B cell (primary cell): ENCODE measurements around the gene CNGA2. TPM values are rescaled to one million over a fixed set of nuclear protein-coding genes. Genes with fewer than 3 reads are reported as not detected.

Source experiments
- ATAC-seq: fragments of 200-7000 bp; cut with Tn5 transposase; one replicate; pipeline ENCODE4 v1.10.0; 2021; ENCODE audit warnings: low read depth, mild to moderate bottlenecking, moderate number of reproducible peaks, moderate library complexity
- CTCF ChIA-PET: fragments of 350-600 bp; sonication (Branson Sonifier 250); formaldehyde crosslinking; loops from one replicate; lab custom pipeline; 2021; ENCODE audit warnings: antibody characterized with exemption, inconsistent platforms; lab: Charles Lee
- POLR2A ChIA-PET: fragments of 350-600 bp; sonication (Branson Sonifier 250); formaldehyde crosslinking; loops from one replicate; lab custom pipeline; 2021; ENCODE audit warnings: antibody characterized with exemption; lab: Charles Lee
- DNase-seq: peaks from one replicate; pipeline ENCODE4 v3.0.0; 2013
- H2AFZ ChIP-seq: 2 replicates; pipeline ENCODE4 v1.6.1; 2012; ENCODE audit warnings: mild to moderate bottlenecking, low read depth, low read length; ENCODE audit not compliant: insufficient read depth, poor library complexity, severe bottlenecking
- H3K27ac ChIP-seq, 2 donors: 1 replicate in 1 of 2; 2 replicates in 1 of 2; pipeline ENCODE4 v1.5.1; 2012 to 2013; ENCODE audit warnings: low read length in 2 of 2, mild to moderate bottlenecking in 2 of 2, moderate library complexity in 1 of 2
- H3K27me3 ChIP-seq, 4 experiments: fragments of 200-600 bp in 1 of 4; sonication (generic) in 1 of 4; replicated peaks in 1 of 4; 1 replicate in 2 of 4; 2 replicates in 2 of 4; pipeline versions ENCODE4 v1.6.1 to v1.7.0; 2013 to 2016; ENCODE audit warnings: low read length in 3 of 4, mild to moderate bottlenecking in 2 of 4, mixed read lengths in 1 of 4, moderate library complexity in 1 of 4; ENCODE audit not compliant: insufficient read depth in 4 of 4, control insufficient read depth in 3 of 4; ENCODE audit errors: control extremely low read depth in 1 of 4
- H3K36me3 ChIP-seq, 2 experiments: replicated peaks in 1 of 2; 1 replicate in 1 of 2; 2 replicates in 1 of 2; pipeline versions ENCODE4 v1.6.1 to v1.7.1; 2013; ENCODE audit warnings: low read length in 1 of 2; ENCODE audit not compliant: insufficient read depth in 2 of 2, control insufficient read depth in 1 of 2; ENCODE audit errors: control extremely low read depth in 1 of 2, extremely low read depth in 1 of 2
- H3K4me1 ChIP-seq, 2 donors: fragments of 200-600 bp in 1 of 2; sonication (generic) in 1 of 2; 1 replicate in 1 of 2; 2 replicates in 1 of 2; pipeline versions ENCODE4 v1.5.1 to v1.6.1; 2013 to 2017; ENCODE audit warnings: low read length in 2 of 2; ENCODE audit not compliant: control insufficient read depth in 2 of 2, insufficient read depth in 2 of 2
- H3K4me2 ChIP-seq: replicated peaks from 2 replicates; pipeline ENCODE3; 2012; ENCODE audit warnings: mild to moderate bottlenecking, low read depth, low read length; ENCODE audit not compliant: poor library complexity, severe bottlenecking
- H3K4me3 ChIP-seq, 5 experiments: fragments of 200-600 bp in 1 of 5; sonication (generic) in 1 of 5; 1 replicate in 3 of 5; 2 replicates in 2 of 5; pipeline versions ENCODE4 v1.5.1 to v1.7.0; 2011 to 2016; ENCODE audit warnings: low read length in 4 of 5, mild to moderate bottlenecking in 4 of 5, low read depth in 2 of 5, control low read depth in 1 of 5, moderate library complexity in 1 of 5; ENCODE audit not compliant: insufficient read depth in 1 of 5; ENCODE audit errors: control extremely low read depth in 1 of 5, extremely low read depth in 1 of 5
- H3K79me2 ChIP-seq: fragments of 200-600 bp; sonication (generic); one replicate; pipeline ENCODE4 v1.6.0; 2016; ENCODE audit warnings: low read length; ENCODE audit not compliant: control insufficient read depth, insufficient read depth
- H3K9ac ChIP-seq: fragments of 200-600 bp; sonication (generic); 2 replicates; pipeline ENCODE4 v1.6.1; 2017; ENCODE audit warnings: mild to moderate bottlenecking, low read length, moderate library complexity
- H3K9me3 ChIP-seq, 3 donors: one replicate each; pipeline versions ENCODE4 v1.6.1 to v1.7.1; 2013; ENCODE audit warnings: low read length in 2 of 3; ENCODE audit not compliant: control insufficient read depth in 2 of 3, insufficient read depth in 1 of 3; ENCODE audit errors: control extremely low read depth in 1 of 3
- H4K20me1 ChIP-seq: 2 replicates; pipeline ENCODE4 v1.6.0; 2012; ENCODE audit warnings: mild to moderate bottlenecking, low read length; ENCODE audit not compliant: insufficient read depth, control insufficient read depth, poor library complexity, severe bottlenecking
- H3K27ac Mint-ChIP-seq: one replicate; pipeline ENCODE4 v1.8.0; 2021; ENCODE audit warnings: mixed read lengths
- H3K27me3 Mint-ChIP-seq: one replicate; pipeline ENCODE4 v1.8.0; 2021; ENCODE audit warnings: mixed read lengths
- H3K4me1 Mint-ChIP-seq: one replicate; pipeline ENCODE4 v1.8.0; 2021; ENCODE audit warnings: mixed read lengths
- H3K4me3 Mint-ChIP-seq: one replicate; pipeline ENCODE4 v1.8.0; 2021; ENCODE audit warnings: mixed read lengths
- H3K9me3 Mint-ChIP-seq: one replicate; pipeline ENCODE4 v1.8.0; 2022; ENCODE audit warnings: mixed read lengths; ENCODE audit not compliant: insufficient read depth
- CTCF ChIP-seq: fragments of 200-600 bp; IDR thresholded peaks from one replicate; pipeline ENCODE4 v1.8.0; 2022; ENCODE audit warnings: antibody characterized with exemption, mild to moderate bottlenecking
- EZH2 ChIP-seq: IDR thresholded peaks from 2 replicates; pipeline ENCODE4 v1.6.1; 2012; ENCODE audit warnings: borderline replicate concordance, low read depth, mild to moderate bottlenecking, moderate library complexity, low read length; ENCODE audit not compliant: insufficient read depth, poor library complexity, severe bottlenecking
- WGBS: methylation state at CpG from one replicate; pipeline ENCODE4 v1.1.5; 2013; ENCODE audit warnings: missing lambda C conversion rate; ENCODE audit not compliant: insufficient coverage; 5-methylcytosine and 5-hydroxymethylcytosine counted together
- intact Hi-C: fragments of 100-400 bp; cut with micrococcal nuclease; formaldehyde crosslinking; loops from one replicate; pipeline ENCODE4 v1.10.0; 2022
- polyA plus RNA-seq: library from polyadenylated mRNA; depleted of rRNA; stranded (reverse); fragments of >200 nt; gene quantifications from 2 replicates; pipeline ENCODE4 v1.2.3, GENCODE V29; 2012
- total RNA-seq, 2 donors: library from RNA; stranded (reverse); fragments of 120-200 nt in 1 of 2; gene quantifications; 1 replicate in 1 of 2; 2 replicates in 1 of 2; pipeline versions ENCODE4 v1.2.3 to v1.2.4, GENCODE V29; 2013 to 2022

Gene CNGA2
- total and polyA plus RNA-seq, 2 donors (not counting 1 experiment from before 2014, with no cell fraction given): not detected

- 93% methylated on average over 3 of the region's 6 CpGs for WGBS
- no peak overlapping the region for H3K27ac ChIP-seq
- H2AFZ ChIP-seq: no peak overlapping the region
- ATAC-seq (no peak), DNase-seq (no peak)
- Mint-ChIP-seq H3K9me3 (no peaks in the 10 kb centered on the region), H3K4me1 (no peaks in the 10 kb centered on the region), H3K4me3 (no peak overlapping the region), H3K27me3 (peaks cover 3% of the 10 kb centered on the region), H3K27ac (no peak overlapping the region)
- H3K4me2 ChIP-seq: no peak overlapping the region
- POLR2A ChIA-PET: no interaction called here
- H3K9me3 ChIP-seq: no peaks in the 10 kb centered on the region
- no peak overlapping the region for H3K9ac ChIP-seq
- H4K20me1 ChIP-seq: no peaks in the 10 kb centered on the region
- no peaks in the 10 kb centered on the region for H3K79me2 ChIP-seq
- CTCF ChIA-PET: no interaction called here
- no peak overlapping the region for H3K4me3 ChIP-seq
- intact Hi-C loops: no loop called here
- TF ChIP-seq EZH2 (no peak), CTCF (no peak)
- H3K4me1 ChIP-seq: no peaks in the 10 kb centered on the region
- no peaks in the 10 kb centered on the region for H3K36me3 ChIP-seq
- no peaks in the 10 kb centered on the region for H3K27me3 ChIP-seq
These were observed 11.1 kb downstream of the CNGA2 start for GRCh38 chrX:151745651-151746050.

- TF ChIP-seq EZH2 (no peak), CTCF (no peak)
- no peaks in the 10 kb centered on the region for H3K36me3 ChIP-seq
- no peaks in the 10 kb centered on the region for H3K9me3 ChIP-seq
- no peak overlapping the region for H3K27ac ChIP-seq
- Mint-ChIP-seq H3K4me3 (no peak overlapping the region), H3K4me1 (no peaks in the 10 kb centered on the region), H3K27ac (no peak overlapping the region), H3K9me3 (no peaks in the 10 kb centered on the region), H3K27me3 (peaks cover 3% of the 10 kb centered on the region)
- no peaks in the 10 kb centered on the region for H3K4me1 ChIP-seq
- no peak for ATAC-seq
- no peak overlapping the region for H2AFZ ChIP-seq
- WGBS: no CpG with 5 or more reads among the region's 2 CpGs
- H3K27me3 ChIP-seq: no peaks in the 10 kb centered on the region
- H4K20me1 ChIP-seq: no peaks in the 10 kb centered on the region
- H3K79me2 ChIP-seq: no peaks in the 10 kb centered on the region
- ChIA-PET POLR2A (no interaction called here), CTCF (no interaction called here)
- no peak overlapping the region for H3K4me2 ChIP-seq
- H3K9ac ChIP-seq: no peak overlapping the region
- no peak overlapping the region for H3K4me3 ChIP-seq
- DNase-seq: no peak
- intact Hi-C loops: no loop called here
These were observed 12.0 kb downstream of the CNGA2 start for GRCh38 chrX:151746502-151746901.
